ENCODE results near the gene ZNF90. TPM values are rescaled to one million over a fixed set of nuclear protein-coding genes. Genes with fewer than 3 reads are reported as not detected.

The ZNF90 gene
- total RNA-seq, 2 experiments from 2014 or later = 21.6 to 22.9 TPM

DNA sequence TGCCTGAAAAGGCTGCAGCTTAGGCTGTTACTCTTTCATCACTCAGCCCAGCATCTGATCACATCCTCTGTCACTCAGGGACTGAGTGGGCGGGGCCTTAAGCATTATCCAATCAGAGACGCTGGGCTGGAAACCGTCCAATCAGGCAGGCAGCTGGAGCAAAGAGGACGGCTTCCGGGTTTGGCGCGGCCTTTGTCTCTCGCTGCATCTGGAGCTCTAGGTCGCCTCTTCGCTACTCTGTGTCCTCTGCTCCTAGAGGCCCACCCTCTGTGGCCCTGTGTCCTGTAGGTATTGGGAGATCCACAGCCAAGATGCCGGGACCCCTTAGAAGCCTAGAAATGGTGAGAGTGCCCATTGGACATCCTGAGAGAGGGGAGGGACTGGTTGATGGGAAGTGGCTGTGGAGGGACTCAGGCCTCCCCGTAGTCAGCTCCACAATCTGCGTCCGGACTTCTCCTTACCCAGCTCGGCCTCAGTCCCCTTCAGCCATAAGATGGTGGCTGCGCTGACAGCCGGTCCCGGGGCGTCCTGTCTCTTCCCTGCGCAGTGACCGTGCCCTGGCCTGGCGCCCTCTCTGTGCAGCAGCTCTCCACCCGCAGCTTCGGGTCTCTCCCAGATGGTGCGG, 89.3 kb downstream of the ZNF90 start, which contains the start of gene ZNF486:
TSS of gene ZNF486 (plus strand) at position 195 of the 625 bp plus-strand sequence. CDS start at position 312, 117 bp downstream.
- H3K9me3 Mint-ChIP-seq (ENCODE audit: low read depth) = peaks cover 14% of the 10 kb centered on the region
- intact Hi-C loops (cut with DNase I, micrococcal nuclease) = loop anchor here (1.0 to 2.0 kb wide), 8 partner anchors 71 to 853 kb away; partner anchors contain the start of genes ZNF430 (in 1 of the 2), ZNF682 (in 1 of the 2) and ZNF93 (in 1 of the 2)
- peak within 1 kb of the TSS; percentile 97 for H3K27ac Mint-ChIP-seq
- no peaks in the 10 kb centered on the region for H3K27me3 Mint-ChIP-seq
- H3K4me3 Mint-ChIP-seq = peak within 1 kb of the TSS; percentile 99
- ChIA-PET POLR2A (interaction anchor here (0.5 to 1.4 kb wide), 14 partner anchors 16 to 1535 kb away, joined by 3 to 7 read pairs (median 4); partner anchors contain the start of genes ZNF429, ZNF506, ZNF682 and ZNF90), CTCF (interaction anchor here (0.6 to 1.6 kb wide), 3 partner anchors 170 to 826 kb away, joined by 3 to 8 read pairs (median 3); no protein-coding TSS in a partner anchor)
- peak; percentile 97 for DNase-seq
- peaks cover 60% of the 10 kb centered on the region for H3K36me3 Mint-ChIP-seq (ENCODE audit: low read depth)
- peaks cover 34% of the 10 kb centered on the region for H3K4me1 Mint-ChIP-seq
- peak; percentile 99 for ATAC-seq

DNA sequence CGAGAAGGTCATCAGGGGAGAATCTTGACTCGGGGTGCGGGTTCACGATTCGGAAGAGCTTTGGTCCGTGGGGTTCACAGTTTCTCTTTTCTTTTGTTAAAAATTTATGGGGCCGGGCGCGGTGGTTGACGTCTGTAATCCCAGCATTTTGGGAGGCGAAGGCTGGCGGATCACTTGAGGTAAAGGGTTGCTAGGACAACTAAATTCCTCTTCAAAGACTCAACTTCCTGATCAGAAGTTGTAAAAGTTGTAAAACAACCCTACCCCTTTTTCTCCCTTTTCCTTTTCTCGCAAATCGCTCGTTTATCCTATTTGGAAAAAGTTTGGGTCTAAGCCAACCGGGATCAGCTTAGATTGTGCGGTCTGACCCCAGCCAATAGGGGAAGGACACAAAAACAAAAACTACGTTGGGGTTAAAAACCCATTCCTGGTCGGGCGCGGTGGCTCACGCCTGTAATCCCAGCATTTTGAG, 89.9 kb downstream of the ZNF90 start:
- H3K9me3 Mint-ChIP-seq (ENCODE audit: low read depth) = peaks cover 9% of the 10 kb centered on the region
- peak overlapping the region; percentile 99 for H3K4me3 Mint-ChIP-seq
- peaks cover 65% of the 10 kb centered on the region for H3K36me3 Mint-ChIP-seq (ENCODE audit: low read depth)
- ATAC-seq (no peak), DNase-seq (no peak)
- H3K4me1 Mint-ChIP-seq = peaks cover 29% of the 10 kb centered on the region
- H3K27ac Mint-ChIP-seq = peak overlapping the region; percentile 97
- POLR2A ChIA-PET = interaction anchor here (0.6 to 1.4 kb wide), 11 partner anchors 9 to 1535 kb away, joined by 3 to 7 read pairs (median 4); partner anchors contain the start of genes ZNF429, ZNF506, ZNF682 and ZNF90
- H3K27me3 Mint-ChIP-seq = no peaks in the 10 kb centered on the region
- CTCF ChIA-PET = interaction anchor here (1.6 kb wide), 1 partner anchor 170 kb away, joined by 8 read pairs; no protein-coding TSS in a partner anchor
- intact Hi-C loops (cut with DNase I, micrococcal nuclease) = loop anchor here (1.0 to 2.0 kb wide), 8 partner anchors 71 to 853 kb away; partner anchors contain the start of genes ZNF430 (in 1 of the 2), ZNF682 (in 1 of the 2) and ZNF93 (in 1 of the 2)

Other genes starting within 250 kb of the ZNF90 start
- 10 to 100 TPM; 16.1 to 25.1 TPM for gene ZNF253, start 212.1 kb upstream of the ZNF90 start, total RNA-seq
- 10 to 100 TPM; 21.7 to 22.3 TPM for gene ZNF93, start 177.1 kb upstream of the ZNF90 start, total RNA-seq
- gene ZNF682, start 38.5 kb upstream of the ZNF90 start, total RNA-seq = 1 to 10 TPM; 6.0 to 7.5 TPM
- gene ZNF486, start 89.2 kb downstream of the ZNF90 start, total RNA-seq = 10 to 100 TPM; 16.1 to 18.1 TPM

All from activated CD4-positive, alpha-beta T cell treated with anti-CD3 and anti-CD28 coated beads for 36 hours (primary cell).